NCI-H2107 (cell line): Measurements from ENCODE around the gene MMP17.

Experiments used
- DNase-seq: peaks from one replicate; lab custom pipeline; 2025; lab: John Stamatoyannopoulos, UW

The MMP17 gene

DNA sequence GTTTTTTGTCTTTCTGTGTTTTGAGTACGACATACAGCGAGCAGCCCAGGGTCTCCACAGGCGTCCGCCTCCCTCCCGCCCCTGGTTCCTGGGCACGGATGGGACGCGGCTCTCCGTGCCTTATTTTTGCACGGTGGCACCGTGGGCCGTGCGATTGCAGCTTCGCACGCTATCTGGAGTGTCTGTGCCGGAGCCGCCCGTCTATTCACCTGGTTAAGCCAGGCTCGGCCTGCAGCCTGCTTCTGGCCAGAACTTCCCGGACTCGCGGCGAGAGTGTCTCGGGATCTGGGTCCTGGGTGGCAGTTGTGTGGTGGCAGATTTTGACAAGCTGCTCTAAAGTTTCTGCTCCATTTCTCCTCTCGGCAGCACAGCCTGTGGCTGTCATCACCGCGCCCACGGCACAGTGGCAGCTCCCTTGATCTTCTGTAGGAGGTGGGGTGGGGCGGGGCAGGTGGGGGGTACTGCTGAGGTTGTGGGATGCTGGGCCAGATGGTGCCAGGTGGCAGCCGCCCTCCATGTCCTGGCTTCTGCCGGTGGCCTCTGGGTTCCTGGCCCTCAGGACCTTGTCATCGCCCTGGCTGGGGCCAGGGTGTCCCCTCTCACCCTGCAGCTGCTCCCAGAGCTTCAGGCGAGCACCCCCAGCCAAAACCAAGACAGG, 2.9 kb downstream of the MMP17 start:
- no peak for DNase-seq

DNA sequence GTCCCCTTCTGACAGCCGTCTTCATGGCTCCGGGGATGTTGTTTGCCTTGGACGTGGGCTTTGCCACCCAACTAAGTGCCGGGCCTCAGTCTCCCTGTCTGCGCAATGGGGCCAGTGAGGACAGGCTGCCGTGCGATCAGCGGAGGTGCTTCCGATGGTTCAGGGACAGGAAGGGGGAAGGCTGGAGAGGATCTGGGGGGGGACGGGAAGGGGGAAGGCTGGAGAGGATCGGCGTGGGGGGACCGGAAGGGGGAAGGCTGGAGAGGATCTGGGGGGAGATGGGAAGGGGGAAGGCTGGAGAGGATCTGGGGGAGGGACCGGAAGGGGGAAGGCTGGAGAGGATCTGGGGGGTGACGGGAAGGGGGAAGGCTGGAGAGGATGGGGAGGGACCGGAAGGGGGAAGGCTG, 3.4 kb downstream of the MMP17 start:
- DNase-seq = no peak

- DNase-seq = no peak
Measured at GRCh38 chr12:131832321-131833231, 4.4 kb downstream of the MMP17 start.

DNA sequence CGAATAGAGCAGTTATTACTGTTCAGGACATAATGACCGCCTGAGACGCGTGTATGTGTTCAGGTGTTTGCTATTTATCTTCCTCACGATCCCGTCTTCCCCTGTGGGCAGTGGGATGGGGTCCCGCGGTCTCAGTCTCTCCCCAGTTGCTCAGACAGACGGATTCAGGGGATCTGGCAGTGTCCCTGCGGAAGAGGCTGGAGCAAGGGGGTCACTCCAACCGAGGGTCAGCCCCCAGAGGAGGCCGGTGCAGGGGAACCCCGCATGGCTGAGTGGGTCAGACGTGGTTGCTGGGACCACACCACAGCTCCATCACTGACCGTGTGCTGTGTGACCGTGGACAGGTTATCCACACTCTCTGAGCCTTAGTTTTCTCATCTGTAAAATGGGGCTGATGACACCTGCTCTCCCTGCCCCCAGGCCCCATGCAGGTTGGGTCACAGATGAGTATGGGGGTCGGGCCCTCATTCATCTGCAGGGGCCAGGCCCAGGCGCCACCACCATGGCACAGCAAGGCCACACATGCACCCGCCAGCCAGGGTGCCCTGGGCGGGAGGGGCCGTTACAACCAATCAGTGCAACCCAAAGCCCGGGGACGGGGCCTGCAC, 5.2 kb downstream of the MMP17 start:
- no peak for DNase-seq

- DNase-seq = no peak
Measured at GRCh38 chr12:131833896-131834641, 5.9 kb downstream of the MMP17 start.

- DNase-seq = no peak
Measured at GRCh38 chr12:131834798-131835615, 6.8 kb downstream of the MMP17 start.

DNA sequence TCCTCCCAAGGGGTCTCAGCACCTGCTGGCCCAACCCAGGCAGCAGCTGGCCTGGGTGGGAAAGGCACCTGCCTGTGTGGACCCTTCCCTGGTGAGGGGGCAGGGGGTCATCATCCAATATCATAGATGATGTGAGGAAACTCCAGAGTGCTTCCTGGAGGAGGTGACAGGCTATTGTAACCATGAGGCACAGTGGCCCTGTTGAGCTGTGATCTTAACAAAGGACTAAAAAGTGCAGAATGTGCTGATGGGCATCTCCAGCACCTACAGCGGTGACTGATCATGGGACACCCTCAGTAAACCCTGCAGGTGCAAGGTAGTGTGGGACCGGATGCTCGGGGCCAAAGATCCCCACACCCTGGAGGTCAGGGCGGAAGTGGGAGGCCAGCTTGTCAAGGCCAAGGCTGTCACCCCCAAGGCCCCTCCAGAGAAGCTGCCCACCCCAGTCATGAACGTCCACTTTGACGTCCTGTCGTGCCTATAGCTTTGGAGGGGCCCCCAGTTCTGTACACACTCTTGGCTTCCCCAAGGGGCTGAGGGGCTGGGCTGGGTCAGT, 7.5 kb downstream of the MMP17 start:
- DNase-seq = no peak

GRCh38 chr12:131836193-131836592, 8.0 kb downstream of the MMP17 start:
- no peak for DNase-seq

DNA sequence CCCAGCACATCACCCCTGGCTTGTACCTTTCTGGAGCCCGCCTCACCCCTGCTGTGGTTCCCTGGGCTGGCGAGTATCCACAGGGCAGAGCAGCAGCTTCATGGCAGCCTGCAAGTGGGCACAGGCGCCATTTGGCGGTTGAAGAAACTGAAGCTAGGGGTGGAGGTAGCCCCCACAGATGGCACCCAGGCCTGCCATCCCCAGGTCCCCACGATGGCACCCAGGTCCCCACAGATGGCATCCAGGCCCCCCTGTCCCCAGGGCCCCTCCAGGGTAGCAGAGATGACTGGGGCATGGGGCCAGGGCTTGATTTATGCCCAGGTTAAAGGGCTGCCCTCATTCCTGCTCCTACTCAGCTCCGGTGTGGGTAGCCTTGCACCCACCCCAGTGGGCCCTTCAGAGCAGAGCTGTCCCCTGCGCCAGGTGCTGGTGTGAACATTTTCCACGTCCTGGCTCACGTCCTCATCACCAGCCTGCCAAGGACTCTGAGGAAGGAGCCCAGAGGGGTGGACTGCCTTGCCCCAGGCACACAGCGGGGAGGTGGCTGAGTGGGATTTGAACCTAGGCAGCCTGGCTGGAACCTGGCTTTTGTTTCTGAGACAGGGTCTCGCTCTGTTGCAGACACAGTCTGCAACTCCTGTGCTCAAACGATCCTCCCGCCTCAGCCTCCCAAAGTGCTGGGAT, 8.7 kb downstream of the MMP17 start:
- DNase-seq = no peak

GRCh38 chr12:131840643-131841416, 12.6 kb downstream of the MMP17 start:
- DNase-seq = no peak

GRCh38 chr12:131841547-131841946, 13.4 kb downstream of the MMP17 start:
- no peak for DNase-seq

- DNase-seq = no peak
Measured at GRCh38 chr12:131842169-131842568, 14.0 kb downstream of the MMP17 start.

DNA sequence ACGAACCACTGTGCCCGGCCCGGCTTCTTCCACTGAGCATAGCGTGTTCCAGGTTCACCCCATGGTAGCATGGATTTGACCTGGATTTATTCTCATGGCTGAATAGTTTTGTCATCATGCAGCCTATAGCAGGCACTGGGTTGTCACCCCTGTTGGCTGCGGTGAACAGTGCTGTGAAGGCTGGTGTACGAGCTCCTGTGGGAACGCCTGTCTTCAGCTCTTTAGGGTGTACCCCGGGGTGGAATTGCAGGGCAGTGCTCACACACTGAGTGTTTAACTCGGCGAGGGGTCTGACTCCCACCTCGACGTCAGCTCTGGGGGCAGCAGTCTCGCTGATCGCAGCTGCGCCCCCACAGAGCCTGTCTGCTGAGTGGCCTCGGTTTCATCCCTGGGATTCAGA, 15.3 kb downstream of the MMP17 start:
- DNase-seq = no peak

- no peak for DNase-seq
Measured at GRCh38 chr12:131844140-131844539, 15.9 kb downstream of the MMP17 start.

- no peak for DNase-seq
Measured at GRCh38 chr12:131844656-131845055, 16.5 kb downstream of the MMP17 start.

GRCh38 chr12:131845121-131845520, 16.9 kb downstream of the MMP17 start:
- DNase-seq = no peak

- no peak for DNase-seq
Measured at GRCh38 chr12:131847456-131847855, 19.3 kb downstream of the MMP17 start.

- no peak for DNase-seq
Measured at GRCh38 chr12:131848753-131849152, 20.6 kb downstream of the MMP17 start.

GRCh38 chr12:131849700-131850553, 21.7 kb downstream of the MMP17 start:
- DNase-seq = no peak
